ENCODE data around the gene RHEBL1. TPM values are rescaled to one million over a fixed set of nuclear protein-coding genes. Genes with fewer than 3 reads are reported as not detected.

RHEBL1 gene
- total RNA-seq, 2 donors from 2014 or later: 1.1 to 2.3 TPM

DNA sequence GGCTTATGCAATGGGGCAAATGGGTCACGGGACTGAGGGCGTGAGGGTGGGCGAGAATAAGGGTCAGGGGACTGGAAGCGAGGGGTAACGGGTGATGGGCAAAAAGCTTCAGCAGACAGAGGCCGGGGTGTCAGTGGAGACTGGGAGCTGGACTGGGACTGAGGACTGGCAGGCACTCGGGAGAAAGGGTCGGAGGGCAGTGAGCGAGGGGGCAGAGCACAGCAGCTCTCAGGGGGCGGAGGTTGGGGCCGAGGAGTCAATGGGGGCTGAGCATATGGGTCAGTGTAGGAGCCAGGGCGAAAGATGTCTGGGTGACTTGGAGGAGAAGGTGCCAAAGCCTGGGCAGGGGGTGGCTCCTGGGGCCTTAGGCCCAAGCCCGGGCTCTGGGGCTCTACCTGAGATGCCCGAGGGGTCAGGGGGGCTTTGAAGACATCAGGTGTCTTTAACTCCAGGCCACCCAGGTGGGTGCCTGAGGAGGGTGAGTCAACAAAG, 29.4 kb downstream of the RHEBL1 start:
- intact Hi-C loops (cut with DNase I): no loop called here
- Histone ChIP-seq H3K36me3 (peaks cover 36 to 73% of the 10 kb centered on the region in 2 donors), H3K9me3 (no peaks in the 10 kb centered on the region), H3K4me1 (replicated peaks) (no peaks in the 10 kb centered on the region), H3K27me3 (replicated peaks; ENCODE audit: insufficient read depth) (no peaks in the 10 kb centered on the region), H3K27ac (no peak overlapping the region), H3K4me3 (no peak overlapping the region)
- 91% methylated on average over 14 of the region's 14 CpGs for WGBS
- no peak for DNase-seq (ENCODE audit: low spot score)
- TF ChIP-seq POLR2AphosphoS5 (IDR thresholded peaks at IDR 0.05) (no peak), POLR2A (IDR thresholded peaks at IDR 0.05) (no peak)
- TF ChIP-seq, protein P1, sequence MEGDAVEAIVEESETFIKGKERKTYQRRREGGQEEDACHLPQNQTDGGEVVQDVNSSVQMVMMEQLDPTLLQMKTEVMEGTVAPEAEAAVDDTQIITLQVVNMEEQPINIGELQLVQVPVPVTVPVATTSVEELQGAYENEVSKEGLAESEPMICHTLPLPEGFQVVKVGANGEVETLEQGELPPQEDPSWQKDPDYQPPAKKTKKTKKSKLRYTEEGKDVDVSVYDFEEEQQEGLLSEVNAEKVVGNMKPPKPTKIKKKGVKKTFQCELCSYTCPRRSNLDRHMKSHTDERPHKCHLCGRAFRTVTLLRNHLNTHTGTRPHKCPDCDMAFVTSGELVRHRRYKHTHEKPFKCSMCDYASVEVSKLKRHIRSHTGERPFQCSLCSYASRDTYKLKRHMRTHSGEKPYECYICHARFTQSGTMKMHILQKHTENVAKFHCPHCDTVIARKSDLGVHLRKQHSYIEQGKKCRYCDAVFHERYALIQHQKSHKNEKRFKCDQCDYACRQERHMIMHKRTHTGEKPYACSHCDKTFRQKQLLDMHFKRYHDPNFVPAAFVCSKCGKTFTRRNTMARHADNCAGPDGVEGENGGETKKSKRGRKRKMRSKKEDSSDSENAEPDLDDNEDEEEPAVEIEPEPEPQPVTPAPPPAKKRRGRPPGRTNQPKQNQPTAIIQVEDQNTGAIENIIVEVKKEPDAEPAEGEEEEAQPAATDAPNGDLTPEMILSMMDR (IDR thresholded peaks at IDR 0.05): no peak

DNA sequence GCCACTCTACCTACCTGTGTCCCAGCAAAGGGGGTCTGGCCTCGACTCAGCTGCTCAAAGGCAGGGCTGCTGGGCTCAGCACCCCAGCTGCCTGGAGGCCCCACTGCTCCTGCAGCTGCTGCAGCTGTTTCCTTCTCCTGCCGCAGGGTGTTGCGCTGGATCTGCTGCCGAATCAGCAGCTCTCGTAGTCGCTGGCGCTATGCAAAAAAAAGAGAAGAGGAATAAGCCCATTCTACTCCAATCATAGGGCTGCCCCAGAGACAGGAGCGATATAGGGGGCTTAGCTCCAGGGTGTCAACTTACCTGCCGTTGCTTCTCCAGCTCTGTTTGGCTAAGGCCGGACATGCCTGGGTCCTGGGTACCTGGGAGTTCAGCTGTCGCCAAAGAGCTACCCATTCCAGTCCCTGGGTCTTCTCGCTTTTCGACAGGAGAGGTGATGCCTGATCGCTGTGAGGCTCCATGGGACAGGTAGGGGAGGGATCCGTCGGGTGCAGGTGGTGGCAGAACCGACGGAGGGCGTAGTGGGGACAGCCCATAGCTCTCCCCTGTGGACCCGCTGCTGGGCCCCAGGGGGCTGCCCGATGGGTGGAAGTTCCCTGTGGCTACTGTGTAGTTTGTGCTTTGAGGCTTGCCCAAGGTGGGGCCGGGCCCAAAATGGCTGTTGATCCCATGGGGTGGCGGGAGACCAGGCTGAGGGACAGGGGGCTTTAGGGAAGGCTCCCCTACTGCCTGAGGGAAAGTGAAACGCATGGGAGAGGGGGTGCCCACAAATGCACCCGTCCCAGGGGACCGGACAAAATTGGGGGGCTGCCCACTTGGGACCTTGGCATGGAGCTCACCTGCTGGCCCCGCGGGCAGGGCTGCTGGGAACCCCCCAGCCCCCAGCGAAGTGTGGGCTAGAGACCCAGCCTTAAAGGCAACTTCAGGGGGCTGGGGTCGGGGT, 30.1 kb downstream of the RHEBL1 start:
- TF ChIP-seq POLR2AphosphoS5 (IDR thresholded peaks at IDR 0.05) (no peak), POLR2A (IDR thresholded peaks at IDR 0.05) (no peak)
- TF ChIP-seq, protein P1 (IDR thresholded peaks at IDR 0.05): no peak
- DNase-seq (ENCODE audit: low spot score): no peak
- no peak overlapping the region for H3K4me3 ChIP-seq
- H3K27me3 ChIP-seq (replicated peaks; ENCODE audit: insufficient read depth): no peaks in the 10 kb centered on the region
- no peak overlapping the region for H3K27ac ChIP-seq
- H3K9me3 ChIP-seq: no peaks in the 10 kb centered on the region
- no peaks in the 10 kb centered on the region for H3K4me1 ChIP-seq (replicated peaks)
- H3K36me3 ChIP-seq: peaks cover 31 to 67% of the 10 kb centered on the region in 2 donors
- intact Hi-C loops (cut with DNase I): no loop called here
- WGBS: 92% methylated on average over 30 of the region's 30 CpGs

DNA sequence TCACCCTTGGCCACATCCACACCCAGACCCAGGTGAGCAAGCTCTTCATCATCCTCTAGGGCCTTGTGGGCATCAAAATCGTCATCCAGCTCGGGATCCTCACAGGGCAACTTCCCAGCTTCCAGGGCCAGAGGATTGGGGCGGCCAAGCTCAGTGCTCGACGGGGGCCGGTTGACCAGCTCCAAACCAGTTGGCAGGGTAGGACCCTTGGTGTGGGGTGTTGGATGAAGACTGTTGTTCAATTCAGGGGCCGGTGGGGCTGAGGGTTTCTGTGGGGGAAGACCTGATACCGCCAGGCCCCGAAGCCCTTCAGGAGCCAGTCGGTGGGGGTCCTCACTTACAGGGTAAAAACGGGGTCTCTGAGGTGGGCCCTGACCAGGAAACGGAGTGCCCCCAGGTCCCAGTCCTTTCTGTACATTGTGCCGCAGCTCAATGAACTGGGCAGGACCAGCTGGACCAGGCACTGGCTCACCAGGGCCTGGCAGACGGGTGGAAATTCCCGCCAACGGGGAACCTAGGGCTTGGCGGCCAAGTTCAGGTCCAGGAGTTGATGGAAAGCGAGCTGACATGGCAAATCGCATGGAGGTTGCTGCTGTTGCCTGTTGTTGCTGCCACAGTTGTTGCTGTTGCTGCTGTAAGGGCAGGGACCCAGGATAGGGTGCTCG, 31.4 kb downstream of the RHEBL1 start:
- H3K4me3 ChIP-seq: no peak overlapping the region
- intact Hi-C loops (cut with DNase I): no loop called here
- no peak for DNase-seq (ENCODE audit: low spot score)
- TF ChIP-seq POLR2A (IDR thresholded peaks at IDR 0.05) (no peak), POLR2AphosphoS5 (IDR thresholded peaks at IDR 0.05) (no peak)
- TF ChIP-seq, protein P1 (IDR thresholded peaks at IDR 0.05): no peak
- peaks cover 23 to 59% of the 10 kb centered on the region in 2 donors for H3K36me3 ChIP-seq
- no peaks in the 10 kb centered on the region for H3K27me3 ChIP-seq (replicated peaks; ENCODE audit: insufficient read depth)
- no peaks in the 10 kb centered on the region for H3K9me3 ChIP-seq
- no peak overlapping the region for H3K27ac ChIP-seq
- H3K4me1 ChIP-seq (replicated peaks): no peaks in the 10 kb centered on the region
- WGBS: 92% methylated on average over 19 of the region's 20 CpGs

DNA sequence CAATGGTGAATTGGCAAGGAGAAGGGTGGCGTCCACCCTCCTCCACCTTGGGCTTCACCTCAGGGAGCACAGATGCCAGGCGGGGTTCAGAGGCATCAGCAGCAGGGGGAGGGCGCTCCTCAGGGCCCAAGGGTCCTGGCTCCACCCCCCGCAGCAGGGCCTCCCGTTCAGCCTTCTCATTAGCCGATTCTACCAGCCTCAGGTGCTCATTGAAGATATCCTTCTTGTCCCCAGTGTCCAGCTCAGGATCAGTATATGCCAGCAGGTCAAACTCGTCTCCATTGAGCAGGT, 31.9 kb downstream of the RHEBL1 start:
- Histone ChIP-seq H3K36me3 (peaks cover 20 to 57% of the 10 kb centered on the region in 2 donors), H3K27me3 (replicated peaks; ENCODE audit: insufficient read depth) (no peaks in the 10 kb centered on the region), H3K27ac (no peak overlapping the region), H3K4me1 (replicated peaks) (no peaks in the 10 kb centered on the region), H3K9me3 (no peaks in the 10 kb centered on the region), H3K4me3 (no peak overlapping the region)
- WGBS: 81% methylated on average over 7 of the region's 7 CpGs
- no peak for DNase-seq (ENCODE audit: low spot score)
- intact Hi-C loops (cut with DNase I): no loop called here
- TF ChIP-seq POLR2A (IDR thresholded peaks at IDR 0.05) (no peak), POLR2AphosphoS5 (IDR thresholded peaks at IDR 0.05) (no peak)
- TF ChIP-seq, protein P1 (IDR thresholded peaks at IDR 0.05): no peak

All from prostate gland (tissue), 2 donors.